Inflammatory macrophage (primary cell): ENCODE results near the gene CLEC10A.
A peak's percentile ranks its signal among the peaks of the same experiment; 100 is the strongest.

ENCODE experiments used
- DNase-seq, 2 donors: peaks; one replicate each; pipeline ENCODE4 v3.0.0-alpha.2; 2020 to 2022

CLEC10A gene

DNA sequence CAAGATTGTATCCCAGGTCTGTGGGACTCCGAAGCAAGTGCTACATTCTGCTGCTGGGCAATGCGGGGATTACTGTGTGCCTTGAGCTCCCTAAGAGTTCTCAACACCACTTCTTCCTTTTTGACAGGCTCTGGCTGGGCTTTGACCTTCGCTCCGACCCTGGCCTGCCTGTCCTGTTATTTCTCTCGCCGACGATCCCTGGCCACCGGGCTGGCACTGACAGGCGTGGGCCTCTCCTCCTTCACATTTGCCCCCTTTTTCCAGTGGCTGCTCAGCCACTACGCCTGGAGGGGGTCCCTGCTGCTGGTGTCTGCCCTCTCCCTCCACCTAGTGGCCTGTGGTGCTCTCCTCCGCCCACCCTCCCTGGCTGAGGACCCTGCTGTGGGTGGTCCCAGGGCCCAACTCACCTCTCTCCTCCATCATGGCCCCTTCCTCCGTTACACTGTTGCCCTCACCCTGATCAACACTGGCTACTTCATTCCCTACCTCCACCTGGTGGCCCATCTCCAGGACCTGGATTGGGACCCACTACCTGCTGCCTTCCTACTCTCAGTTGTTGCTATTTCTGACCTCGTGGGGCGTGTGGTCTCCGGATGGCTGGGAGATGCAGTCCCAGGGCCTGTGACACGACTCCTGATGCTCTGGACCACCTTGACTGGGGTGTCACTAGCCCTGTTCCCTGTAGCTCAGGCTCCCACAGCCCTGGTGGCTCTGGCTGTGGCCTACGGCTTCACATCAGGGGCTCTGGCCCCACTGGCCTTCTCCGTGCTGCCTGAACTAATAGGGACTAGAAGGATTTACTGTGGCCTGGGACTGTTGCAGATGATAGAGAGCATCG is 41.8 kb downstream of the CLEC10A start:
- no peak for DNase-seq

- peak; percentile 97 for DNase-seq
Observed at GRCh38 chr17:7035591-7036368, 44.3 kb downstream of the CLEC10A start, which contains the start of gene SLC16A13. Gene SLC16A13 (plus strand): TSS chr17:7036015. CDS start chr17:7036383, 368 bp downstream.

DNA sequence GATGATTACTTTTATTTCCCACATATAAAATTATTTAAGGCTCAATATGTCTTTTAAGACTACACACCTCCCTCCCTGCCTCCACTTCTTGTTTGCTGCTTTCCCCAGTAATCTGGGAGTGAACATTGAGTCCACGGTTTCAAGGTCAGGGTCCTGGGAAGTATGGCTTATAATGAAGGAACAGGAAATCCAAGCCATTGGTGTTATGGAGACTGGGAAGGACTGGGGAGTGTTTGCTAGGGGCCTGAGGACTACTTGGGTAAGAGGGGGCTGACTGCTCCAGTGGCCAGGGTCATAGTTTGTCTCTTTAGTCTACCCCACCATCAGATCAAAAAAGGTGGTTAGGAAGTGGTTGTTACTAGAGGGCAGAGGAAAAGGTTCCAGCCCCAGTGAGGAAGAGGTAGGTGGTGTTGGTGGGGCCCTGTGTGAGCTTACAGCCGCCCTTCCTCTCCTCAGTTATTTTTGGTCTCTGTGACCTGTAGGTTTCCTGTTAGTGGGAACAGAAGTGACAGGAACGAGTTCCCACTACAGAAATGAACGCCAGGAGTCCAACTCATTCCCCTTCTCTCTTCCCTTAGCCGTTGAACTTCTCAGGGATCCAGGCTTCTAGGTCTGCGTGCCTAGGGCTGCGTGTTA is 45.0 kb downstream of the CLEC10A start:
- no peak for DNase-seq

- peak; percentile 40 to 70 for DNase-seq
Observed at GRCh38 chr17:7029659-7030058, 50.4 kb downstream of the CLEC10A start.

GRCh38 chr17:7029096-7029495 is 51.0 kb downstream of the CLEC10A start:
- no peak for DNase-seq

DNA sequence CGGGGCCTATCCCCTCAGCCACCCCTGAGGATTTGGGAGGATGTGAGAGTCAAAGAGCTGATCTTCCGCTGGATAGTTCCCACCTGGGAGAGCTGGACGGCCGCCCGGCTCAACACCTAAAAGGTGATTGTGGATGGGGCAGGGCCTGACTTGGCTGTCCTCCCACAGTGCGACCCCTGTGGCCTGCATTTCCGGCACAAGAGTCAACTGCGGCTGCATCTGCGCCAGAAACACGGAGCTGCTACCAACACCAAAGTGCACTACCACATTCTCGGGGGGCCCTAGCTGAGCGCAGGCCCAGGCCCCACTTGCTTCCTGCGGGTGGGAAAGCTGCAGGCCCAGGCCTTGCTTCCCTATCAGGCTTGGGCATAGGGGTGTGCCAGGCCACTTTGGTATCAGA is 52.7 kb downstream of the CLEC10A start:
- no peak for DNase-seq

DNA sequence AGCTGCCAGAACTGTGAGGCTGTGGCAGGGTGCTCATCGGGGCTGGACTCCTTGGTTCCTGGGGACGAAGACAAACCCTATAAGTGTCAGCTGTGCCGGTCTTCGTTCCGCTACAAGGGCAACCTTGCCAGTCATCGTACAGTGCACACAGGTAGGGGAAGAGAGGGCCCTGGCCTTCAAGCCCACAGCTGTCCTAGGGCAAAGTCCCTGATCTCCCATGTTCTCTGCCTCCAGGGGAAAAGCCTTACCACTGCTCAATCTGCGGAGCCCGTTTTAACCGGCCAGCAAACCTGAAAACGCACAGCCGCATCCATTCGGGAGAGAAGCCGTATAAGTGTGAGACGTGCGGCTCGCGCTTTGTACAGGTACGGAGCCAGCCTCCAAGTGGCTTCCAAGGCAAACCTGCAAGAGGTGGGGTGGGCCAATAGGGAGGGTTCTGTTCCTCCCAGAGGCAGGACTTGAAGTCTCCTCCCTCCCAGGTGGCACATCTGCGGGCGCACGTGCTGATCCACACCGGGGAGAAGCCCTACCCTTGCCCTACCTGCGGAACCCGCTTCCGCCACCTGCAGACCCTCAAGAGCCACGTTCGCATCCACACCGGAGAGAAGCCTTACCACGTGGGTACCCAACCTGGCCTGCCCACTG is 53.5 kb downstream of the CLEC10A start:
- no peak for DNase-seq

- DNase-seq, result no peak
Observed at GRCh38 chr17:7025245-7025644, 54.8 kb downstream of the CLEC10A start.
